ENCODE results near the gene HECW1. TPM values are rescaled to one million over a fixed set of nuclear protein-coding genes. Genes with fewer than 3 reads are reported as not detected.
"Not testable (repeated sequence)": the region's sequence is repeated elsewhere in the genome, so short reads cannot be mapped to it uniquely, and the experiment has no call there.

The HECW1 gene
- total and polyA plus RNA-seq, 5 donors from 2014 or later, result 0.11 to 0.68 (median 0.34) TPM; not detected in 1

DNA sequence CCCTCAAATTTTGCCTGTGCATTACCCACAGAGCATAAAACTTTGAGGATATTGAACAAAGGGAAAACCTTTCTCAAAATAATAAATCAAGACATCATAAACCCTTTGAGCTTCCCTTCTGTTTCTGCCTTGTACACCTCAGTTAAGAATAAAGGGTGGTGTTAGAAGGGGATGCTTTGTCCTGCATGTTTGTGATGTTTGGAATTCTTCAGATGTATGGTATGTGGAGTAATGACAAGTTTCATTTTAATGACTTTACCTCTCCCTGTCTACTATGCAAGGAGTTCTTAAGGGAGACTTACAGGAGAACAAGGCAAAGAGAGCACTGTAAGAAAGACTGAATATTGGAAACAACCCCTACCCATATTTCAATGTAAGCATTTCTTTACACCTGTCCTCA is 99.2 kb downstream of the HECW1 start:
- no peaks in the 10 kb centered on the region for H3K36me3 ChIP-seq (ENCODE audit: control insufficient read depth, insufficient read depth, low read length)
- H3K27me3 Mint-ChIP-seq, result peaks cover 20% of the 10 kb centered on the region
- H3K27me3 ChIP-seq (ENCODE audit: control insufficient read depth, insufficient read depth, low read length), result peaks cover 3% of the 10 kb centered on the region
- H3K4me1 Mint-ChIP-seq, result no peaks in the 10 kb centered on the region
- no peak overlapping the region for H3K27ac Mint-ChIP-seq
- H3K9me3 Mint-ChIP-seq, result peaks cover 0 to 1% (median 0%) of the 10 kb centered on the region in 7 donors
- no peak overlapping the region for H3K4me3 Mint-ChIP-seq
- H3K4me1 ChIP-seq (ENCODE audit: control insufficient read depth, insufficient read depth, low read length, poor library complexity, severe bottlenecking), result no peaks in the 10 kb centered on the region
- no peaks in the 10 kb centered on the region for H3K36me3 Mint-ChIP-seq
- no peaks in the 10 kb centered on the region for H3K9me3 ChIP-seq (ENCODE audit: control insufficient read depth in 2 of 2, low read length in 2 of 2)
- ATAC-seq (ENCODE audit: low read depth in 2 of 2) (no peak), DNase-seq (no peak)
- no peak overlapping the region for H3K4me3 ChIP-seq (ENCODE audit: low read depth, low read length)
- H3K27ac ChIP-seq (ENCODE audit: insufficient read depth, low read length, poor library complexity, severe bottlenecking), result no peak overlapping the region

DNA sequence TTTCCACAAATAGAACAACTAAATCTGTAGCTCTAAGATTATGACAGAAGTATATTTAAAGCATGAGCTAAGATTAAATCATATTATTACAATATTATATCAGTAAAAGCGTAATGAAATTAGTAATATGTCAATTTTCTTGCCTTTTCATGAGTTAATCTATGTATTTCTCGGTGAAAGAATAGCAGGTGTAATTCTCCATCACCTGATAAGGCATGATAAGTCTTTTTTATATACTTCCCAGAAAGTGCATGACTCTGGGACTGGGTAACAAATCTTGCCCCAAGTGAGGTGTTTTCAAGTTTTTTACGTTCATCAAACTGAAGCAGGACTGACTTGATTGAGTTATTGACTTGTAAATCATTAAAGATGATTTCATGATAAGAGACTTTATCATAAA is 100.5 kb downstream of the HECW1 start:
- Mint-ChIP-seq H3K27me3 (peaks cover 27% of the 10 kb centered on the region), H3K4me1 (no peaks in the 10 kb centered on the region)

DNA sequence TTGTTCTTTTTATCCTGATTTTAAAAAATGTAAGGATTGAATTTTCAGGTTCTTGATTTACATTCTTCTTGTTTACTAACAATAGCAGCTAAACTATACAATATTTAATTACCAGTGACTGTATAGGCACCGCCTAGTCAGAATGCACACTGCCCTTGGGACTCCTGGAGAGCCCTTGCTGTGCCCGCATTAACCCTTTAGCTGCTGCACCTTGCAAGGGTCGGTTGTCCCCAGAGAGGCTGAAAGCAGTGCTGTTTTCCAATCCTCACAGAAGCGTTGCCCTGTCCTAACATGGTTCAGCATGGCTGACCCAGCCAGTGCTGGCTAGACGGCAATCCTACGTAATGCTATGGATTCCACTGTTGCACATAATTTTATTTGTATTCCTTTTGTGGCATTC is 102.6 kb downstream of the HECW1 start:
- no peaks in the 10 kb centered on the region for H3K4me1 ChIP-seq (ENCODE audit: control insufficient read depth, insufficient read depth, low read length, poor library complexity, severe bottlenecking)
- Mint-ChIP-seq H3K9me3 (peaks cover 0 to 1% (median 0%) of the 10 kb centered on the region in 7 donors), H3K4me1 (no peaks in the 10 kb centered on the region), H3K36me3 (no peaks in the 10 kb centered on the region), H3K4me3 (no peak overlapping the region), H3K27ac (no peak overlapping the region), H3K27me3 (peaks cover 15% of the 10 kb centered on the region)
- no peaks in the 10 kb centered on the region for H3K36me3 ChIP-seq (ENCODE audit: control insufficient read depth, insufficient read depth, low read length)
- DNase-seq (no peak), ATAC-seq (ENCODE audit: low read depth in 2 of 2) (no peak)
- no peak overlapping the region for H3K4me3 ChIP-seq (ENCODE audit: low read depth, low read length)
- peaks cover 5% of the 10 kb centered on the region for H3K27me3 ChIP-seq (ENCODE audit: control insufficient read depth, insufficient read depth, low read length)
- H3K27ac ChIP-seq (ENCODE audit: insufficient read depth, low read length, poor library complexity, severe bottlenecking), result no peak overlapping the region
- H3K9me3 ChIP-seq (ENCODE audit: control insufficient read depth in 2 of 2, low read length in 2 of 2), result no peaks in the 10 kb centered on the region

More for the DNA sequence above, 100.5 kb downstream of the HECW1 start:
- peaks cover 5% of the 10 kb centered on the region for H3K27me3 ChIP-seq (ENCODE audit: control insufficient read depth, insufficient read depth, low read length)
- H3K9me3 ChIP-seq (ENCODE audit: control insufficient read depth in 2 of 2, low read length in 2 of 2), result no peaks in the 10 kb centered on the region
- H3K4me3 Mint-ChIP-seq, result no peak overlapping the region
- no peaks in the 10 kb centered on the region for H3K36me3 ChIP-seq (ENCODE audit: control insufficient read depth, insufficient read depth, low read length)
- no peaks in the 10 kb centered on the region for H3K4me1 ChIP-seq (ENCODE audit: control insufficient read depth, insufficient read depth, low read length, poor library complexity, severe bottlenecking)
- H3K4me3 ChIP-seq (ENCODE audit: low read depth, low read length), result no peak overlapping the region
- H3K27ac ChIP-seq (ENCODE audit: insufficient read depth, low read length, poor library complexity, severe bottlenecking), result no peak overlapping the region
- no peak for ATAC-seq (ENCODE audit: low read depth in 2 of 2)
- H3K27ac Mint-ChIP-seq, result no peak overlapping the region
- H3K36me3 Mint-ChIP-seq, result no peaks in the 10 kb centered on the region
- peaks cover 0 to 1% (median 0%) of the 10 kb centered on the region in 7 donors for H3K9me3 Mint-ChIP-seq
- DNase-seq, result no peak

DNA sequence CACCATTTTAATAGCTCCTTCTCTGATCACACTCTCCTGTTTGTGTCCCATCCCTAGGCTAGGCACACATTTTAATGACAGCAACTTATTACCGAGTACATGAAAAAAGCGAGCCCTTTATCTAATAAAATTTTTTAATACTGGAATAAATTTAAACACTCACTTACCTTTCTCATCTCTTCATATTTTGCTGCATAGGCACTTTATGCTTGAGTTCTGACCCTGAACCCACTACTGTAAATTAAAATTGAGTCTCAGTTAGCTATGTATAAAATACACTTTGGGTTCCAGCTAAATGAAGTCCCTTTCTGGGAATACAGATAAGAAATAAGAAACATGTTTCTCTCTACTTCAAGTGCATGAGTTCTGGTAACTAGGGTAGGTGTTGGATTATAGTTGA is 104.6 kb downstream of the HECW1 start:
- H3K4me3 ChIP-seq (ENCODE audit: low read depth, low read length), result no peak overlapping the region

DNA sequence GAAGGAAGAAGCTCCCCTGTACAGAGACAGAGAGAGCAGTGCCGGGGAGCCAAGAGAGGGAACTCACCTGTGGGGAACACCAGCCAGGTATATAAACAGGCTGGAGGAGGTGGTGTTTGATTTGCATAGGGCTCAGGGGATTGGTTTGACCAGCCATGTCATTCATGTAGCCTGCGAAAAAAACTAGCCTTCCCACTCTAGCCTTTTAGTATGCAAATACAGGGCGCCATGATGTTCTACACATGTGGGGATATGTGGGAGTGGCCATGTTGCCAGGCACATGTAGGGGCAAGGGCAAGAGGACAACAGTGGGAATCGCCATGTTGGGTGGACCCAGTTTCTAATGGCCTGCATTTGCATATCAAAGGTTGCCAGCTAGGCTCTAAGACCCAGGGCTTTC is 106.5 kb downstream of the HECW1 start:
- DNase-seq; H3K36me3 ChIP-seq (ENCODE audit: control insufficient read depth, insufficient read depth, low read length); H3K4me1 ChIP-seq (ENCODE audit: control insufficient read depth, insufficient read depth, low read length, poor library complexity, severe bottlenecking); H3K27ac ChIP-seq (ENCODE audit: insufficient read depth, low read length, poor library complexity, severe bottlenecking); ATAC-seq (ENCODE audit: low read depth in 2 of 2); H3K36me3 Mint-ChIP-seq; H3K9me3 Mint-ChIP-seq; H3K9me3 ChIP-seq (ENCODE audit: control insufficient read depth in 2 of 2, low read length in 2 of 2); H3K4me3 Mint-ChIP-seq; H3K27me3 ChIP-seq (ENCODE audit: control insufficient read depth, insufficient read depth, low read length); H3K4me1 Mint-ChIP-seq; H3K27ac Mint-ChIP-seq; H3K4me3 ChIP-seq (ENCODE audit: low read depth, low read length): not testable (repeated sequence)
- H3K27me3 Mint-ChIP-seq, result peaks cover 11% of the 10 kb centered on the region

More for the DNA sequence above, 104.6 kb downstream of the HECW1 start:
- Histone ChIP-seq H3K4me1 (ENCODE audit: control insufficient read depth, insufficient read depth, low read length, poor library complexity, severe bottlenecking) (no peaks in the 10 kb centered on the region), H3K27me3 (ENCODE audit: control insufficient read depth, insufficient read depth, low read length) (peaks cover 5% of the 10 kb centered on the region), H3K36me3 (ENCODE audit: control insufficient read depth, insufficient read depth, low read length) (no peaks in the 10 kb centered on the region), H3K9me3 (ENCODE audit: control insufficient read depth in 2 of 2, low read length in 2 of 2) (no peaks in the 10 kb centered on the region), H3K27ac (ENCODE audit: insufficient read depth, low read length, poor library complexity, severe bottlenecking) (no peak overlapping the region)
- Mint-ChIP-seq H3K4me1 (no peaks in the 10 kb centered on the region), H3K27me3 (peaks cover 11% of the 10 kb centered on the region), H3K4me3 (no peak overlapping the region), H3K36me3 (no peaks in the 10 kb centered on the region), H3K9me3 (no peaks in the 10 kb centered on the region), H3K27ac (no peak overlapping the region)
- ATAC-seq (ENCODE audit: low read depth in 2 of 2), result no peak
- no peak for DNase-seq

DNA sequence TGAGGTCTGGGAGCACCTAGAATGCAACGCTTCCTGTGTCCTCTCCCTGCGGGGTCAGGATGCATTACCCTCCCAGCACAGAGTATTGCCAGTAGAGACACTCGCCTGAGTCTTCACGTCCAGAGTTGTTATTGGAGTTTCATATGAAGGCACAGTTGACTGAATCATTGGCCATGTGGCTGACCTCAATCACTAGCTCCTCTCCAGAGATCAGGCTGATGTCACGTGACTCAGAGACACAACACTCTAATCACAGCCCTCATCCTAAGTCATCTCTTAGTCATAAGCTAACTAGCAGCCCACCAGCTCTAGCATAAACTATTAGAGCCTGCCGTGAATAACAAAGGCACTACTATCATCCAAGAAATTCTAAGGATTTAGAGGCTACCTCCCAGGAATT is 107.8 kb downstream of the HECW1 start:
- H3K27me3 ChIP-seq (ENCODE audit: control insufficient read depth, insufficient read depth, low read length), result peaks cover 2% of the 10 kb centered on the region
- H3K4me3 ChIP-seq (ENCODE audit: low read depth, low read length), result no peak overlapping the region
- H3K36me3 Mint-ChIP-seq, result no peaks in the 10 kb centered on the region
- no peaks in the 10 kb centered on the region for H3K9me3 ChIP-seq (ENCODE audit: control insufficient read depth in 2 of 2, low read length in 2 of 2)
- H3K27ac Mint-ChIP-seq, result no peak overlapping the region
- H3K36me3 ChIP-seq (ENCODE audit: control insufficient read depth, insufficient read depth, low read length), result no peaks in the 10 kb centered on the region
- H3K4me1 Mint-ChIP-seq, result no peaks in the 10 kb centered on the region
- ATAC-seq (ENCODE audit: low read depth in 2 of 2) (no peak), DNase-seq (no peak)
- no peaks in the 10 kb centered on the region for H3K9me3 Mint-ChIP-seq
- peaks cover 11% of the 10 kb centered on the region for H3K27me3 Mint-ChIP-seq
- H3K4me3 Mint-ChIP-seq, result no peak overlapping the region
- no peak overlapping the region for H3K27ac ChIP-seq (ENCODE audit: insufficient read depth, low read length, poor library complexity, severe bottlenecking)
- H3K4me1 ChIP-seq (ENCODE audit: control insufficient read depth, insufficient read depth, low read length, poor library complexity, severe bottlenecking), result no peaks in the 10 kb centered on the region

DNA sequence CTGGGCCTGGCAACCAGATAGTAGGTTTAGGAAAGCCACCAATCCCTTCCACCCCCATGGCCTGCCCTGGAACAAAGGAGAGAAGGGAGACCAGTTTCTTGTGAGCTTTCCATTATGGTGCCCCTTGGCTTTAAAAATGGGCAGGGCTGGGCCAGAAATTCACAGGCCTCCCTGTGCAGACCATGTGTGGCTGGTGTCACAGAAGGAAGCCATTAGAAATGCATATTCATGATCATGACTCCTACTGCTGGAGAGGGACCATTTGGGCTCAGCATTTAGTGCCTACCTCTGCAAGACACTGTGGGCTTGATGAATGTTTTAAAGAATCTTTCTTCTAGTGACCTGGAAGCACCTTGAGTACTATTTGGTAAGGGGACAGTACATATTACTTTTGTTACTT is 108.3 kb downstream of the HECW1 start:
- H3K9me3 ChIP-seq (ENCODE audit: control insufficient read depth in 2 of 2, low read length in 2 of 2), result no peaks in the 10 kb centered on the region
- Mint-ChIP-seq H3K27ac (no peak overlapping the region), H3K4me1 (no peaks in the 10 kb centered on the region), H3K36me3 (no peaks in the 10 kb centered on the region), H3K4me3 (no peak overlapping the region), H3K9me3 (no peaks in the 10 kb centered on the region), H3K27me3 (peaks cover 11% of the 10 kb centered on the region)
- DNase-seq (no peak), ATAC-seq (ENCODE audit: low read depth in 2 of 2) (no peak)
- H3K4me3 ChIP-seq (ENCODE audit: low read depth, low read length), result no peak overlapping the region
- H3K27me3 ChIP-seq (ENCODE audit: control insufficient read depth, insufficient read depth, low read length), result peaks cover 2% of the 10 kb centered on the region
- H3K36me3 ChIP-seq (ENCODE audit: control insufficient read depth, insufficient read depth, low read length), result no peaks in the 10 kb centered on the region
- no peaks in the 10 kb centered on the region for H3K4me1 ChIP-seq (ENCODE audit: control insufficient read depth, insufficient read depth, low read length, poor library complexity, severe bottlenecking)
- H3K27ac ChIP-seq (ENCODE audit: insufficient read depth, low read length, poor library complexity, severe bottlenecking), result no peak overlapping the region

DNA sequence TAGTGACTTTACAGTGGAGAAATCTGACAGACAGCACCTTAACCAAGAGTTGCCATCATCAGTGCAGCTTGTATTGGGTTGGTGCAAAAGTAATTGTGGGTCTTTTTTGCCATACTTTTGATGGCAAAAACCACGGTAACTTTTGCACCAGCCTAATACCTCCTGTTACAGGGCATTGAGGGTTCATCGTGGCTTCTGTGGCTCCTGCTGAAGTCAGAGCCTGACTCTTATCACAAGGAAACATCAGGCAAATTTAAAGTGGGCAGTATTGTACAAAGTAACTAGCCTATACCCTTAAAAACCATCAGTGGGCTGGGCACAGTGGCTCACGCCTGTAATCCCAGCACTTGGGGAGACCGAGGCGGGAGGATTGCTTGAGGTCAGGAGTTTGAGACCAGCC is 117.4 kb downstream of the HECW1 start:
- H3K36me3 Mint-ChIP-seq, result no peaks in the 10 kb centered on the region
- no peak overlapping the region for H3K27ac Mint-ChIP-seq
- Histone ChIP-seq H3K9me3 (ENCODE audit: control insufficient read depth in 2 of 2, low read length in 2 of 2) (no peaks in the 10 kb centered on the region), H3K4me1 (ENCODE audit: control insufficient read depth, insufficient read depth, low read length, poor library complexity, severe bottlenecking) (no peaks in the 10 kb centered on the region), H3K27ac (ENCODE audit: insufficient read depth, low read length, poor library complexity, severe bottlenecking) (no peak overlapping the region), H3K27me3 (ENCODE audit: control insufficient read depth, insufficient read depth, low read length) (peaks cover 4% of the 10 kb centered on the region), H3K36me3 (ENCODE audit: control insufficient read depth, insufficient read depth, low read length) (no peaks in the 10 kb centered on the region), H3K4me3 (ENCODE audit: low read depth, low read length) (no peak overlapping the region)
- H3K4me1 Mint-ChIP-seq, result no peaks in the 10 kb centered on the region
- no peaks in the 10 kb centered on the region for H3K9me3 Mint-ChIP-seq
- ATAC-seq (ENCODE audit: low read depth in 2 of 2), result no peak
- H3K4me3 Mint-ChIP-seq, result no peak overlapping the region
- H3K27me3 Mint-ChIP-seq, result peaks cover 26% of the 10 kb centered on the region
- DNase-seq, result no peak
